A549 treated with Mapracorat at 1 μM for 4 hours (cell line): Measurements from ENCODE around the gene WAPL. TPM values are rescaled to one million over a fixed set of nuclear protein-coding genes. Genes with fewer than 3 reads are reported as not detected.

Experiments used
- total RNA-seq: library from RNA; stranded (reverse); fragments of 200-300 nt; extraction: Qiagen RNA extraction; gene quantifications from 5 replicates; pipeline ENCODE4 v1.2.3, GENCODE V29; 2022

Gene WAPL
- total RNA-seq, result 14.6 to 16.5 TPM (median 15.8 TPM) in 5 replicates

DNA sequence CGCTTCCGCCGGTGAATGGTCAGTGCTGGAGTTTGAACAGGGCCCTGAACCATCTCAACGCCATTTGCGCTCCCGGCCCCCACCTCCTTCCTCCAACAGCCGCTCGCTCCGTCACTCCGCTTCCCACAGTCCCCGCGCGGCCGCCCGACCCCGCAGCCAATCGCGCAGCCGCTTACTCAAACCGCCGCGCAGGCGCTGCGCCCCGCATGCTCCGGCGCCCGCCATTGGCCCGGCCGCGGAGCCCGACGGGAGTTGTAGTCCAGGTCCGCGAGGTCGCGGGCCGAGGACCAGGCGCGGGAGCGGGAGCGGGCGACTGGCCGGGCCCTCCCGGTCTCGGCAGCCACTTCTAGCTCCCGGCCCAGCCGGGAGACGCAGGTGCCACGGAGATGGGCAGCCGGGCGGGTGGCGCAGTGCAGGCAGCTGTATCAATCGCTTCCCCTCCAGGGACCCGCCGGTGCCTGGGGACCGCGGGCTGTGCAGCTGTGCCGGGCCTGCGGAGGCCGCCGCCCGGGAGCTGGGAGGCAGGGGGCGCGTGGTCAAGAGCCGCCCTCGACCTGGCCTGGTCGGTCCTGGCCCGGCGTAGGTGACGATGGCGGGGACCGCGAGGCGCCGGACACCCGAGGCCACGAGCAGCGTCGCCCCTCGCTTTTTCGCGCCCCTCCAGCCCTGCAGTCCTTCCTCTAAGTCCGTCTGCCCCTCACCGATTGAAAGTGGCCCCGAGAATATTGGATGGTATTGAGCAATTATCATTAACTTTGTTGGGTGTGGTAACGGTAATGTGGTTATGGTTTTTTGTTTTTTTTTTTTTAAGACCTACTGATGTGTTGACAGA lies at the start of gene WAPL:
TSS of gene WAPL (minus strand) at position 115 of the 832 bp plus-strand sequence. CDS start 3,723 bp downstream, outside the sequence.

Other genes with a start within 250 kb of the WAPL start
- 0.15 to 0.41 TPM (median 0.22 TPM) in 5 replicates for gene GRID1, start 155.0 kb downstream of the WAPL start, total RNA-seq
- gene OPN4, start 132.8 kb upstream of the WAPL start, total RNA-seq, result not detected in 5 replicates
- 0.05 to 0.16 TPM (median 0.13 TPM) in 5 replicates for gene LDB3, start 146.7 kb upstream of the WAPL start, total RNA-seq
- 18.3 to 24.4 TPM (median 23.6 TPM) in 5 replicates for gene BMPR1A, start 234.8 kb upstream of the WAPL start, total RNA-seq